Heart left ventricle (tissue), 13 donors: ENCODE data around the gene C2CD4C.
"Not testable (repeated sequence)": the region's sequence is repeated elsewhere in the genome, so short reads cannot be mapped to it uniquely, and the experiment has no call there.

Experiments
- CTCF ChIP-seq, 12 donors: fragments of 200-600 bp; sonication (generic) in 4 of 12; IDR thresholded peaks; one replicate each; pipeline versions ENCODE4 v1.5.0 to v1.8.0; 2018 to 2022; ENCODE audit warnings: antibody characterized with exemption in 12 of 12, mild to moderate bottlenecking in 5 of 12
- POLR2A ChIP-seq, 2 donors: fragments of 450-650 bp; IDR thresholded peaks; one replicate each; pipeline ENCODE4 v1.6.1; 2017; ENCODE audit warnings: antibody characterized with exemption in 2 of 2, mild to moderate bottlenecking in 2 of 2, moderate library complexity in 2 of 2
- donor health status: ischemic (EF 13 %, LVEDD 7.1; RV severe dilation, severe dysfunction).
- donor health status: DM: no; HTN: yes; CAD: no.
- donor health status: DM: no; HTN: no; CAD: no.
- donor health status: ischemic (EF 25% LVEDD 6.9; RV normal size, moderate dysfunction).
- donor health status: ischemic (EF 25% LVEDD 5.7; RV mildly dilated, moderate dysfunction).
- donor health status: ischemic (EF 35%, LVEDD 5.7; RV mildly dilated, moderate dysfunction).
- donor health status: nonischemic (EF 11% LVEDD 7.7; RV severe dilation, severe dysfunction).
- donor health status: DM: yes; HTN: yes; CAD: no.
- donor health status: PGD.
- donor health status: ischemic (EF 29% LVEDD 5.4; RV normal size, mild dysfunction).
- donor health status: nonischemic (EF 23%, LVEDD 6.1; RV moderate dilation, normal function).

- not testable (repeated sequence) for TF ChIP-seq CTCF, POLR2A (IDR thresholded peaks at IDR 0.05)
Observed at GRCh38 chr19:386189-386588, 22.8 kb downstream of the C2CD4C start.
